ENCODE results near the gene RABL2A.
"Not testable (repeated sequence)": the region's sequence is repeated elsewhere in the genome, so short reads cannot be mapped to it uniquely, and the experiment has no call there.

RABL2A gene

DNA sequence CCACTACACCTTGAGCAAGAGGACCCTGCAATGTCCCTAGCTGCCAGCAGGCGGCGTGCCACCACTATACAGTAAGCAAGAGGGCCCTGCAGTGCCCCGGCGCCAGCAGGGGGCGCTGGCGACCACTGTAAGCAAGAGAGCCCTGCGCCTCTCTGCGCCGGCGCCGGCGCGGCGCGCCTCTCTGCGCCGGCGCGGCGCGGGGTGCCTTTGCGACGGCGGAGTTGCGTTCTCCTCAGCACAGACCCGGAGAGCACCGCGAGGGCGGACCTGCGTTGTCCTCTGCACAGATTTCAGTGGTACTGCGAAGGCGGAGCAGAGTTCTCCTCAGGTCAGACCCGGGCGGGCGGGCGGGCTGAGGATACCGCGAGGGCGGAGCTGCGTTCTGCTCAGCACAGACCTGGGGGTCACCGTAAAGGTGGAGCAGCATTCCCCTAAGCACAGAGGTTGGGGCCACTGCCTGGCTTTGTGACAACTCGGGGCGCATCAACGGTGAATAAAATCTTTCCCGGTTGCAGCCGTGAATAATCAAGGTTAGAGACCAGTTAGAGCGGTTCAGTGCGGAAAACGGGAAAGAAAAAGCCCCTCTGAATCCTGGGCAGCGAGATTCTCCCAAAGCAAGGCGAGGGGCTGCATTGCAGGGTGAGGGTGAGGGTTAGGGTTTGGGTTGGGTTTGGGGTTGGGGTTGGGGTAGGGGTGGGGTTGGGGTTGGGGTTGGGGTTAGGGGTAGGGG is 24.9 kb upstream of the RABL2A start:
- H3K4me3 ChIP-seq (ENCODE audit: low read depth, low read length), result peak overlapping the region; percentile 48
- peak; percentile 96 for DNase-seq (ENCODE audit: low read depth)

DNA sequence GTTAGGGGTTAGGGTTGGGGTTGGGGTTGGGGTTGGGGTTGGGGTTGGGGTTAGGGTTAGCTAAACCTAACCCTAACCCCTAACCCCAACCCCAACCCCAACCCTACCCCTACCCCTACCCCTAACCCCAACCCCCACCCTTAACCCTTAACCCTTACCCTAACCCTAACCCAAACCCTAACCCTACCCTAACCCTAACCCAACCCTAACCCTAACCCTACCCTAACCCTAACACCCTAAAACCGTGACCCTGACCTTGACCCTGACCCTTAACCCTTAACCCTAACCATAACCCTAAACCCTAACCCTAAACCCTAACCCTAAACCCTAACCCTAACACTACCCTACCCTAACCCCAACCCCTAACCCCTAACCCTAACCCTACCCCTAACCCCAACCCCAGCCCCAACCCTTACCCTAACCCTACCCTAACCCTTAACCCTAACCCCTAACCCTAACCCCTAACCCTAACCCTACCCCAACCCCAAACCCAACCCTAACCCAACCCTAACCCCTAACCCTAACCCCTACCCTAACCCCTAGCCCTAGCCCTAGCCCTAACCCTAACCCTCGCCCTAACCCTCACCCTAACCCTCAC is 24.1 kb upstream of the RABL2A start:
- no peak for DNase-seq (ENCODE audit: low read depth)
- TF ChIP-seq CTCF (IDR thresholded peaks at IDR 0.05; ENCODE audit: insufficient read depth, low read depth, low read length, missing control alignments), result no peak
- H3K4me3 ChIP-seq (ENCODE audit: low read depth, low read length), result peak overlapping the region; percentile 69

More for the DNA sequence above, 24.9 kb upstream of the RABL2A start:
- peak; percentile 61 for TF ChIP-seq CTCF (IDR thresholded peaks at IDR 0.05; ENCODE audit: insufficient read depth, low read depth, low read length, missing control alignments)

GRCh38 chr2:113603467-113604084 is 23.5 kb upstream of the RABL2A start:
- peak overlapping the region; percentile 69 for H3K4me3 ChIP-seq (ENCODE audit: low read depth, low read length)
- DNase-seq (ENCODE audit: low read depth), result peak; percentile 97

DNA sequence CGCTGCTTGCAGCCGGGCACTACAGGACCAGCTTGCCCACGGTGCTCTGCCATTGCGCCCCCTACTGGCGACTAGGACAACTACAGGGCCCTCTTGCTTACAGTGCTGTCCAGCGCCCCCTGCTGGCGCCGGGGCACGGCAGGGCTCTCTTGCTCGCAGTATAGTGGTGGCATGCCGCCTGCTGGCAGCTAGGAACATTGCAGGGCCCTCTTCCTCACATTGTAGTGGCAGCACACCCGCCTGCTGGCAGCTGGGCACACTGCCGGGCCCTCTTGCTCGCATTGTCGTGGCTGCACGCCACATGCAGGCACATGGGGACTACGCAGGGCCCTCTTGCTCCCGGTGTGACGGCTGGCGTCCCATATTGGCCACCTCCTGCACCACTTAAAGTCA is 23.0 kb upstream of the RABL2A start:
- peak overlapping the region; percentile 51 for H3K4me3 ChIP-seq (ENCODE audit: low read depth, low read length)
- peak; percentile 96 for DNase-seq (ENCODE audit: low read depth)
- peak; percentile 97 for TF ChIP-seq CTCF (IDR thresholded peaks at IDR 0.05; ENCODE audit: insufficient read depth, low read depth, low read length, missing control alignments)

DNA sequence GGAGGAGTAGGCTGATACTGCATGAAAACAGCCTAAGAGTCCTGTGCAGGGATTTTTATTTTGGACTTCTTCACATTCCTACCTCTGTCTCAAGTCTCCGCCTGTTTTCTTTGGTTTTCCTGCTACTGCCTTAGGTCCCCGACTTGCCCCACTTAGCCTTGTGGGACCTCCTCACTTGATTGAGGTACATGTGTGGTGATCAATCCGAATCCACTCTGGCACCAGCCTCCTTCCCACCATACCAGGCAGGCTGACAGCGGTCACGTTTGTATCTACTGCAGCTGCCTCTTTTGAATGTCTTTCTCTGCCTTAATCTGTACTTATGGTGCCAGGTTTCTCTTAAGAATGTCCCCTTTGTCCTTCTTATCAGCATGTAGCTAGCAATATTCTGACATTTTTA is 22.4 kb upstream of the RABL2A start:
- not testable (repeated sequence) for DNase-seq (ENCODE audit: low read depth); H3K4me3 ChIP-seq (ENCODE audit: low read depth, low read length)

GRCh38 chr2:113606036-113606435 is 21.0 kb upstream of the RABL2A start:
- DNase-seq (ENCODE audit: low read depth), result not testable (repeated sequence)

DNA sequence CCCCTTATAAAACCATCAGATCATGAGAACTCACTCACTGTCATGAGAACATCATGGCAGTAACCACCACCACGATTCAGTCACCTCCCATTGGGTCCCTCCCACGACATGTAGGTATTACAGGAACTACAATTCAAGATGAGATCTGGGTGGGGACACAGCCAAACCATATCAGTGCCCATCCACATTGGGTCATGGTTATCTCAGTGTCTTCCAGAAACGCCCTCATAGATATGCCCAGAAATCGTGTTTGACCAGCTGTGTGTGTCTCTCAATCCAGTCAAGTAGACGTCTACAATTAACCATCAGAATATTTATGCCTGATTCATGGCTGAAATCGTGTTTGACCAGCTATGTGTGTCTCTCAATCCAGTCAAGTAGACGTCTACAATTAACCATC is 17.2 kb upstream of the RABL2A start:
- not testable (repeated sequence) for H3K4me3 ChIP-seq (ENCODE audit: low read depth, low read length); DNase-seq (ENCODE audit: low read depth)

More at GRCh38 chr2:113606036-113606435, 21.0 kb upstream of the RABL2A start:
- H3K4me3 ChIP-seq (ENCODE audit: low read depth, low read length), result not testable (repeated sequence)

DNA sequence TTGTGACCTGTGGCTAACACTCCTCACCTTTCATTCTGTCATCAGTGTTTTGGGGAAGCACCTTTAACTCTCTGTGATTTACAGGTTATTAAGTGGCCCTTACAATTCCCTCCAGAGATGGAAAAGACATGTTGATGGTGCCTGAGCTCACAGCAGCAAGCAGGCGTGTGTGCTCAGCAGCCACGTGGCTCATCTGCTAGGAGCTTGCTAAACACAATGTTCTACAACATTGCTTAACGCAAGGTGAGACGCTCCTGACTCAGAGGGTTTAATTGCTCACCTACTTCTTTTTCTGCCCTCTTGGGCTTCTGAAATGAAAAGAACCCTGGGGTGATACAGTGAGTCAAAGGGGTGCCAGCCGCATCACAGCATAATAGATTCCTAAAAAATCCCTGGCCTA is 6.1 kb upstream of the RABL2A start:
- H3K4me3 ChIP-seq (ENCODE audit: low read depth, low read length); DNase-seq (ENCODE audit: low read depth): not testable (repeated sequence)

- DNase-seq (ENCODE audit: low read depth), result not testable (repeated sequence)
- peak overlapping the region; percentile 46 for H3K4me3 ChIP-seq (ENCODE audit: low read depth, low read length)
These were observed 1.2 kb upstream of the RABL2A start for GRCh38 chr2:113625906-113626305.

DNA sequence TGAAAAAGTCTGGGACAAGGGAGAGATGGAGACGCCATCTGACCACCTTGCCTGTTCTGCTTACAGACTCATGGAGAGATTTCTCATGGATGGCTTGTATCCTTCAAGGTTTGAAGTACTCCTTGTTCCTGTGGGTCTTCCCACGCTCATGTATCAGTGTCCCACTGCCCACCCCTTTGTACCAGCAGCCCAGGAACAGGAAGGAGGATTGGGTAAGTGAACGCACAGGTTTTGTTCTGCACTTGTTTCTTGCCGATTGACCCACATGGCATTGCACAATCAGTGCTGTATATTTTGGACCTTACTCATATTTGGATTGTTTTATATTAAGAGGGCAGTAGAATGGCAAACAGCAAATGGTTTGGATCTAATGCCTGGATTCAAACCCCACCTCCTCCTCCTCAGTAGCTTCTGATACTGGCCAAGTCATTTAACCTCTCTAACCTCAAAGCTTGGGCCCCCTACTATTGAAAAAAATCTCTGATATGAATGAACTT is 5.8 kb downstream of the RABL2A start:
- H3K4me3 ChIP-seq (ENCODE audit: low read depth, low read length); DNase-seq (ENCODE audit: low read depth): not testable (repeated sequence)

- DNase-seq (ENCODE audit: low read depth); H3K4me3 ChIP-seq (ENCODE audit: low read depth, low read length): not testable (repeated sequence)
These were observed 8.3 kb downstream of the RABL2A start for GRCh38 chr2:113635358-113635757.

GRCh38 chr2:113636226-113636625 is 9.2 kb downstream of the RABL2A start:
- not testable (repeated sequence) for H3K4me3 ChIP-seq (ENCODE audit: low read depth, low read length); DNase-seq (ENCODE audit: low read depth)

DNA sequence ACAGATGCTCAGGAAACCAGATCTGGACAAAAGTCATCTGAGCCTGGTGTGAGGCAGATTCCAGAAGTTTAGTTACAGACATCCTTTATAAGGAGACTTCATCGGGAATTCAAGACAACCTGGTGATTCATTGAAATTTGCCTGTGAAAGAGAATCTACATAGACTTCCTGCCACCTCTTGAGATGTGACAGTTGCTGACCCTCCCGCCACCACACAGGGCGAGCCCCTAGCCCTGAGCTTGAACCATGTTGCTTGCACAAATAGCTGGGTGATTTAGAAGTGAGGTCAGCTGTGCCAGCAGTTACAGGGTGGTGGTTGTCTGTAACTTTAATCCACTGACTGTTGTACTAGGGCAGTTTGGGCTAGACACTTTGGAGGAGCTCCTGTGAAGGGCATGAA is 11.0 kb downstream of the RABL2A start:
- not testable (repeated sequence) for DNase-seq (ENCODE audit: low read depth); H3K4me3 ChIP-seq (ENCODE audit: low read depth, low read length)

DNA sequence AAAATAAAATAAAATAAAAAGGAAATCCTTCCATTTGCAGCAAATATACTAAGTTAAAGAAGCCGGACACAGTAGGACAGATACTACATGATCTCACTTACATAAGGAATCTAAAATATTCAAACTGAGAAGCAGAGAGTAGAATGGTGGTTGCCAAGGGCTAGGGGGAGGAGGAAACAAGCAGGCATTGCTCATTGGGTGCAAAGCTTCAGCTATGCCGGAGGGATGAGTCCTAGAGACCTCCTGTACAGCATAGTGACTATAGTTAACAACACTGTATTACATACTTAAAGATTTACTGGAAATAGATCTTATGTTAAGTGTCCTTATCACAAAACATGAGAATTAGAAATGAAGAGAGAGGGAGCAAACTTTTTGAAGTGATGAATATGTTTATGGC is 19.2 kb downstream of the RABL2A start:
- not testable (repeated sequence) for H3K4me3 ChIP-seq (ENCODE audit: low read depth, low read length); DNase-seq (ENCODE audit: low read depth)

Measured in GM12865 (cell line).